ENCODE data around the gene GATA6. TPM values are rescaled to one million over a fixed set of nuclear protein-coding genes. Genes with fewer than 3 reads are reported as not detected.

GATA6 gene
- total and polyA plus RNA-seq, 4 donors: 0.29 to 4.6 (median 0.66) TPM

DNA sequence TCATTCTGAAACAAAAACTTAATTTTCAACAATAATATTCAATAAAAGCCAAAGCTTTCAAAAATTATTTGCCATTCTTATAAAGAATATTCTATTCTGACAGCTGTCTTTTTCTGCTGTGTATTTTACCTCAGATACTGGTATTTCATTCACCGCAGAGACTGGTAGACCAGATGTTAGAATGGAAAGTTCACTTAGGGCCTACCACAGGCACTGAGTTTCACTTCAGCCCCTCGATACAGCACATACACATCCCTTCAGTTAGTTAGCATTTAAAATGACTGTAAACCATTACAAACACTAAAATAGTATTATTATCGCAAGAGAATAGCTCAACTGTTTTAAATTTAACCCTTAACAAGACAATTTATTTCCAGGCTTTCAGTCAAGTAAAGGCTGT, 24.2 kb upstream of the GATA6 start:
- Histone ChIP-seq H3K36me3 (ENCODE audit: control insufficient read depth, insufficient read depth, low read length) (no peaks in the 10 kb centered on the region), H3K9me3 (ENCODE audit: control insufficient read depth, insufficient read depth, low read length) (no peaks in the 10 kb centered on the region), H3K27me3 (ENCODE audit: control insufficient read depth, insufficient read depth, low read length) (no peaks in the 10 kb centered on the region), H3K27ac (ENCODE audit: low read depth, low read length) (no peak overlapping the region), H3K4me3 (ENCODE audit: low read depth, low read length) (no peak overlapping the region), H3K4me1 (ENCODE audit: control insufficient read depth, insufficient read depth, low read length) (no peaks in the 10 kb centered on the region)
- no CpG with 5 or more reads among the region's 3 CpGs for WGBS (ENCODE audit: insufficient coverage)
- no peak for DNase-seq (ENCODE audit: low read depth in 4 of 6, low spot score in 6 of 6)

DNA sequence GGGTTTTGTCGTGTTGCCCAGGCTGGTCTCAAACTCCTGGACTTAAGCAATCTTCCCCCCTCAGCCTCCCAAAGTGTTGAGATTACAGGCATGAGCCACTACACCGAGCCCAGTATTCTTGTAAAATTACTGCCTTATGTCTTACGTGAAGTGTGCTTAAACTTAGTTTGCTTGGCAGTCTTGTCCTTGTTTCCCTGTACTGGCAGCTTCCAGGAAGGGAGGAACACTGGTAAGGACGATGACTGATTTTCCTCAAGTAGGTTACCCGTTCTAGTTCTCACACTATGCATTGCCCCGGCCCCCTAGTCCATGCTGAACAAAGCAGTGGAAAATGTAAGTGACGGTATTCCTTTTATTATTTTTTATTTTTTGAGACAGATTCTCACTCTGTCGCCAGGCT, 19.7 kb upstream of the GATA6 start:
- Histone ChIP-seq H3K27ac (ENCODE audit: low read depth, low read length) (no peak overlapping the region), H3K4me3 (ENCODE audit: low read depth, low read length) (no peak overlapping the region), H3K36me3 (ENCODE audit: control insufficient read depth, insufficient read depth, low read length) (no peaks in the 10 kb centered on the region), H3K4me1 (ENCODE audit: control insufficient read depth, insufficient read depth, low read length) (no peaks in the 10 kb centered on the region), H3K27me3 (ENCODE audit: control insufficient read depth, insufficient read depth, low read length) (no peaks in the 10 kb centered on the region), H3K9me3 (ENCODE audit: control insufficient read depth, insufficient read depth, low read length) (no peaks in the 10 kb centered on the region)
- no peak for DNase-seq (ENCODE audit: low read depth in 4 of 6, low spot score in 6 of 6)
- WGBS (ENCODE audit: insufficient coverage): 80% methylated on average over 2 of the region's 8 CpGs

DNA sequence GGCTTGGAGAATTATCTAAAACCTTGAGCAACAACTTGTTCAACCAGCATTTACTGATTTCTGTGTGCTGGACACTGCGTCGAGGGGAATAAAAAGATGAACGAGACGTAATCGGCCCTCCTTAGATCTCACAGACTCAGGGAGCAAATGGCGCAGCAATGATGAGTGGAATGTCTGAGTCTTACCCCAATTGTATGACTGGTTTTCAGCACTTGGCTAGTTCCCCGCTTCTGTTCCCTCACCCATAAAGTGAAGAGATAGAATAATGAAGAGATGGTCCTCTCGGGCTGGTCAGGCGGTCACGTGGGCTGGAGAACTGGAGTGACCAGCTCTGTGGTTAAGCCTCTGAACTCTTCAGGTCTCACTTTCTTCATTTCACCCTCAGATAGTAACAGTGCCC, 17.3 kb upstream of the GATA6 start:
- no peaks in the 10 kb centered on the region for H3K36me3 ChIP-seq (ENCODE audit: control insufficient read depth, insufficient read depth, low read length)
- WGBS (ENCODE audit: insufficient coverage): 76% methylated on average over 6 of the region's 10 CpGs
- no peak overlapping the region for H3K27ac ChIP-seq (ENCODE audit: low read depth, low read length)
- H3K4me3 ChIP-seq (ENCODE audit: low read depth, low read length): no peak overlapping the region
- DNase-seq (ENCODE audit: low read depth in 4 of 6, low spot score in 6 of 6): no peak
- H3K27me3 ChIP-seq (ENCODE audit: control insufficient read depth, insufficient read depth, low read length): peaks cover 2% of the 10 kb centered on the region
- no peaks in the 10 kb centered on the region for H3K4me1 ChIP-seq (ENCODE audit: control insufficient read depth, insufficient read depth, low read length)
- no peaks in the 10 kb centered on the region for H3K9me3 ChIP-seq (ENCODE audit: control insufficient read depth, insufficient read depth, low read length)

DNA sequence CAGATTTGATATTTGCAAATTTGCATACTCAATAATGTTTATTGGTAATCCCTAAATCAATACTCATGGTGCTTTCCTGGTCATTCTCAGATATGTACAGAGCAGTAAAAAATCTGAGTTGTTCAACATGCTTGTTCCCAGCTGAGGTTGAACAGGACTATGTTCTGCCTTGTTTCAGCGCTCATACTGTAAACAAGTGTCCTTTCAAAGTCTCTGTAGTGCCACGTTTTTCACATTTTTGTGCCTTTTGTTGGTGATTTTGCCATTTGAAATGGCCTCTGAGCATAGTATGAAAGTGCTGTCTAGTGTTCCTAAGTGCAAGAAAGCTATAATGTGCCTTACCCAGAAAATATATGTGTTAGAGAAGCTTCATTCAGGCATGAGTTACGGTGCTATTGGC, 16.0 kb upstream of the GATA6 start:
- no peaks in the 10 kb centered on the region for H3K9me3 ChIP-seq (ENCODE audit: control insufficient read depth, insufficient read depth, low read length)
- no peak for DNase-seq (ENCODE audit: low read depth in 4 of 6, low spot score in 6 of 6)
- H3K27ac ChIP-seq (ENCODE audit: low read depth, low read length): no peak overlapping the region
- peaks cover 2% of the 10 kb centered on the region for H3K27me3 ChIP-seq (ENCODE audit: control insufficient read depth, insufficient read depth, low read length)
- no peaks in the 10 kb centered on the region for H3K4me1 ChIP-seq (ENCODE audit: control insufficient read depth, insufficient read depth, low read length)
- no peaks in the 10 kb centered on the region for H3K36me3 ChIP-seq (ENCODE audit: control insufficient read depth, insufficient read depth, low read length)
- no peak overlapping the region for H3K4me3 ChIP-seq (ENCODE audit: low read depth, low read length)
- WGBS (ENCODE audit: insufficient coverage): 52% methylated on average over 2 of the region's 3 CpGs

DNA sequence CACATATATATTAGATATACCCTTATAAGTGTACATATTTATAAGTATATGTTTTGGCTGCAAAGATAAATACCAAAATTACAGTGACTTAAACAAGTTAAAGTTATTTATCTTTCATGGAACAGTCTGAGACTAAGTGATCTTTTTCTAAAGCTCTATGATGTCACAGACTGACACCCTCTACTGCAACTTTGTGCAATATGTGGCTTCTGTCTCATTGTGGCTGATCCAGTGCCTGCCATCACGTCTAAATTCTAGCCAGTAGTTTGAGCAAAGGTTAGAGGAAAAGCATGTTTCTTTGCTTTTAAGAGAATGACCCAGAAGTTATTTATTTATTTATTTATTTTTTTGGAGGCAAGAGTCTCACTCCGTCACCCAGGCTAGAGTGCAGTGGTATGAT, 13.8 kb upstream of the GATA6 start:
- no peaks in the 10 kb centered on the region for H3K4me1 ChIP-seq (ENCODE audit: control insufficient read depth, insufficient read depth, low read length)
- H3K27ac ChIP-seq (ENCODE audit: low read depth, low read length): no peak overlapping the region
- WGBS (ENCODE audit: insufficient coverage): 71% methylated on average over 1 of the region's 2 CpGs
- H3K9me3 ChIP-seq (ENCODE audit: control insufficient read depth, insufficient read depth, low read length): no peaks in the 10 kb centered on the region
- H3K36me3 ChIP-seq (ENCODE audit: control insufficient read depth, insufficient read depth, low read length): no peaks in the 10 kb centered on the region
- peaks cover 7% of the 10 kb centered on the region for H3K27me3 ChIP-seq (ENCODE audit: control insufficient read depth, insufficient read depth, low read length)
- no peak overlapping the region for H3K4me3 ChIP-seq (ENCODE audit: low read depth, low read length)
- DNase-seq (ENCODE audit: low read depth in 4 of 6, low spot score in 6 of 6): no peak

DNA sequence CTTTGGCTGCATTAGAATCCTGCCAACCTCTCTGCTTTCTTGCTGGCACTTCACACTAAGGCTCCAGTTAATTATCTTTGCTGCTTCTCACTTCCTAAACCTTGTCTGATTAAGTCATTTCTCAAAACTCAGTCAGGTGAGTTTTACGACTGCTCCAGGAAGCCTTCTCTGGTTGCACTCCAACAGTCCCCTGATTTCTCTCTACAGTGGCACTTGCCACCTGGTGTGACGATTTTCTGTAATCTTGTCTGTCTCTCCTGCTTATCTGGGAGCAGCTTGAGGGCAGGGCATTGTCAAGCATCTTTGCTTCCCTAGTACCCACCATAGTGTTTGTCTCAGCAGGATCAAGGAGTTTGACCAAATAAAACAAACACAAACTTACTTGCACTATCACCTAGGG, 10.4 kb upstream of the GATA6 start:
- H3K27me3 ChIP-seq (ENCODE audit: control insufficient read depth, insufficient read depth, low read length): peaks cover 37% of the 10 kb centered on the region
- H3K27ac ChIP-seq (ENCODE audit: low read depth, low read length): no peak overlapping the region
- H3K9me3 ChIP-seq (ENCODE audit: control insufficient read depth, insufficient read depth, low read length): no peaks in the 10 kb centered on the region
- no peak overlapping the region for H3K4me3 ChIP-seq (ENCODE audit: low read depth, low read length)
- WGBS (ENCODE audit: insufficient coverage): 81% methylated on average over 2 of the region's 2 CpGs
- DNase-seq (ENCODE audit: low read depth in 4 of 6, low spot score in 6 of 6): no peak
- H3K36me3 ChIP-seq (ENCODE audit: control insufficient read depth, insufficient read depth, low read length): no peaks in the 10 kb centered on the region
- H3K4me1 ChIP-seq (ENCODE audit: control insufficient read depth, insufficient read depth, low read length): no peaks in the 10 kb centered on the region

DNA sequence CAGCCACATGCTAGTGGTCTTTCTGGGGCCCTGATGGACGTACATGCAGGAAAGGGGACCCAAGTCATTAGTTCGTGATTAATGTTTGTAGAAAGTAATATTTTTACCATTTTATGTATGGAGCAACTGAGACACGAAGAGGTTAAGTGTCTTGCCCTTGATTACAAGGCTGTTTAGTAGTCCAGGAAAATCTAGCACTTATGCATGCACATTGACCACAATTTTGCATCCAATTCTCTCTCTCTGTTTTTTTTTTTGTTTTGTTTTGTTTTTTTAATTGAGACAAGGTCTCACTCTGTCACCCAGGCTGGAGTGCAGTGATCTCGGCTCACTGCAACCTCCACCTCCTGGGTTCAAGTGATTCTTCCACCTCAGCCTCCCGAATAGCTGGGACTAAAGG, 8.3 kb upstream of the GATA6 start:
- Histone ChIP-seq H3K9me3 (ENCODE audit: control insufficient read depth, insufficient read depth, low read length) (no peaks in the 10 kb centered on the region), H3K4me1 (ENCODE audit: control insufficient read depth, insufficient read depth, low read length) (peaks cover 11% of the 10 kb centered on the region), H3K27me3 (ENCODE audit: control insufficient read depth, insufficient read depth, low read length) (peaks cover 54% of the 10 kb centered on the region), H3K4me3 (ENCODE audit: low read depth, low read length) (no peak overlapping the region), H3K36me3 (ENCODE audit: control insufficient read depth, insufficient read depth, low read length) (no peaks in the 10 kb centered on the region), H3K27ac (ENCODE audit: low read depth, low read length) (no peak overlapping the region)
- DNase-seq (ENCODE audit: low read depth in 4 of 6, low spot score in 6 of 6): no peak
- WGBS (ENCODE audit: insufficient coverage): 82% methylated on average over 3 of the region's 5 CpGs

DNA sequence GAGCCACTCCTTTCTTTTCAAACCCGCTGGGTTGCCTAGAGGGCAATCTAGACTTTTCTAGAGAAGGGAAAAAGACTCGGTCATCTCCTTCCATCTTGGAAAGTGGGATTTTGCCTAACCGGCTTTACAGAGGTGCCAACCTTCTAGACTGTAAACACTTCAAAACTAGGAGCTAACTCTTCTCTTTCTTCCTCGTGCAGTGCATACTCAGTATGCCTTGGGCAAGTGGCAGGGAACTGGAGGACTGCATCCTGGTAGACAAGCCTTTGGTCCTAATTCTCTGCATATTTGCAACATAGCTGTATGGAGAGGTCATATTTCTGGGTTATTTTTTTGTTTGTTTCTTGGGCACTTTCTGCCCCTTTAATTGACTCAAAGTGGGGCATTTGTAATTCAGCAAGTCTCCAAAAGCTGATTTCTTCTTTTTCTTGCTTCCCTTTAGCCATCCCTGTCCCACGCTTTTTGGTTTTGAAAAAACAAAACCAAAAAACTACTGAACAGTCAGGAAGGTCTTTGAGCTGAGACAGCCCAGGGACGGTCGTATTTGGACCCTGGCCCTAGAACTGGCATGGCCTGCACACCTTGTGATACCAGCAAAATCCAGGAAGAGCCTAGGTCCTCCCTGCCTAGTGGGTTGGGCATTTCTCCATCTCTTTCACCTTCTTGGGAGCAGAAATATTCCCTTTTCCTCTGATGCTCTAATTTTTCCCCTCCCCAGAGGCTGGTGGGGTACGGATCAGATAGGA, 5.8 kb upstream of the GATA6 start:
- H3K27me3 ChIP-seq (ENCODE audit: control insufficient read depth, insufficient read depth, low read length): peaks cover 79% of the 10 kb centered on the region
- no peak overlapping the region for H3K4me3 ChIP-seq (ENCODE audit: low read depth, low read length)
- no peaks in the 10 kb centered on the region for H3K9me3 ChIP-seq (ENCODE audit: control insufficient read depth, insufficient read depth, low read length)
- H3K27ac ChIP-seq (ENCODE audit: low read depth, low read length): no peak overlapping the region
- WGBS (ENCODE audit: insufficient coverage): 60% methylated on average over 4 of the region's 8 CpGs
- peaks cover 23% of the 10 kb centered on the region for H3K4me1 ChIP-seq (ENCODE audit: control insufficient read depth, insufficient read depth, low read length)
- DNase-seq (ENCODE audit: low read depth in 4 of 6, low spot score in 6 of 6): no peak
- H3K36me3 ChIP-seq (ENCODE audit: control insufficient read depth, insufficient read depth, low read length): no peaks in the 10 kb centered on the region

DNA sequence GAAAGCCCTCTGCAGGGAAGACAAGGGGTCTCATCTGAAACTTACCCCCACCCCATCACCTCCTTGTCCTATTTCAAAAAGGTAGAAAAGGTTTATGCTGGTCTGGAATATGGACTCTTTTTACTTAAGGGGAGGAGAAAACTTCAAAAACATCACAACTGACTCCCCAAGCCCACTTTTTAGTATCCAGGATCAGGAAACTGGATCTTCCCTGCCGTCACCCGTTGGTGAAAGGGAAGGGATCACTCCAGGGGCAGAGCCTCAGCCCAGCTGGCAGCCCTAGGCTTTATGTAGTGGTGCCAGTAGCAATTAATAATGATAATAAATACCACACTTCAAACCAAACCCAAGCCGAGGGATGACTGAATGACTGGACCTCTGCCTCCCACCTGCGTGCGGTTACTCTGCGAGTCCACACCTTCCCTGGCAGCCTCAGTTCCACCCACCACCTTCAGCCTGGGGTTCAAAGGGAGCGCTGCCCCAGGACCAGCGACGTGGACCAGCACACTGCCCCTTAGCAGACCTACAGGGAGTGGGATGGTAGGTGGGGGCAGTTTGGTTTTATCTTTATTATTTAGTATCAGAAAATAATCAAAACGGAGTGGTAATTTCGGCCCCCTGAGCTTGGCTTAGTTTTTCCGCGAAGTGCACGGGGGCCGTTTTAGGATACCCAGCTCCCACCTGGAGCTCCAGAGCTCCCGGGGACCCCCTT, 4.9 kb upstream of the GATA6 start:
- H3K4me1 ChIP-seq (ENCODE audit: control insufficient read depth, insufficient read depth, low read length): peaks cover 31% of the 10 kb centered on the region
- no peak overlapping the region for H3K27ac ChIP-seq (ENCODE audit: low read depth, low read length)
- no peak for DNase-seq (ENCODE audit: low read depth in 4 of 6, low spot score in 6 of 6)

DNA sequence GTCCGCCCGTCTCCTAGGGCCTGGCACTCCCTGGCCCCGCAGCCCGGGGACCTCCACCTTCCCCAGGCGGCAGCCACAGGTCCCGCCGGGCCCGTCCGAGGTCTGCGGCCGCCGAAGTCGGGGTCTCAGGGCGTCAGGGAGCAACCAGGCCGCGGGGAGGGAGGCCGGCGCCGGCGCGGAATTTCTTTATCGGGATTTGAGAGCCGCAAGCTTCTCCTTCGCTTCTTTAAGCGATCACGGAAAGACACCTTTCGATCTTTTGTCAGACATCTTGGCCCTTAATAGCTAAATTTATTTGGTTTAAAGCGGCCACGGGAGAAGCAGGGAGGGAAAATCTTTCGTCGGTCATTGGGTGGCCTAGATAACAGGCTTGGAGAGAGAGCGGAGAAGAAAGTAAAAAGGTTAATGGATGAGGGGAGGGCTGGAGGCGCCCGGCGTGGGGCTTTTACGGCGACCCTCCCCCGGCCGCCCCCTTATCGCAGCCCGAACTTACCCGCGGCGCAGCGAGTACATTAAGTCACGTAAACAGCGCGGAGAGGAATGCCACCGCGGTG, 4.3 kb upstream of the GATA6 start:
- Histone ChIP-seq H3K9me3 (ENCODE audit: control insufficient read depth, insufficient read depth, low read length) (no peaks in the 10 kb centered on the region), H3K36me3 (ENCODE audit: control insufficient read depth, insufficient read depth, low read length) (no peaks in the 10 kb centered on the region), H3K4me1 (ENCODE audit: control insufficient read depth, insufficient read depth, low read length) (peaks cover 37% of the 10 kb centered on the region), H3K27me3 (ENCODE audit: control insufficient read depth, insufficient read depth, low read length) (peaks cover 90% of the 10 kb centered on the region), H3K4me3 (ENCODE audit: low read depth, low read length) (no peak overlapping the region), H3K27ac (ENCODE audit: low read depth, low read length) (no peak overlapping the region)
- 1% methylated on average over 50 of the region's 50 CpGs for WGBS (ENCODE audit: insufficient coverage)
- DNase-seq (ENCODE audit: low read depth in 4 of 6, low spot score in 6 of 6): no peak

More for the DNA sequence above, 4.9 kb upstream of the GATA6 start:
- Histone ChIP-seq H3K27me3 (ENCODE audit: control insufficient read depth, insufficient read depth, low read length) (peaks cover 85% of the 10 kb centered on the region), H3K4me3 (ENCODE audit: low read depth, low read length) (no peak overlapping the region), H3K36me3 (ENCODE audit: control insufficient read depth, insufficient read depth, low read length) (no peaks in the 10 kb centered on the region), H3K9me3 (ENCODE audit: control insufficient read depth, insufficient read depth, low read length) (no peaks in the 10 kb centered on the region)
- 5% methylated on average over 11 of the region's 16 CpGs for WGBS (ENCODE audit: insufficient coverage)

All from spinal cord (tissue), 10 donors.